GM19397 (cell line): ENCODE results near the gene ABHD2.
"Not testable (repeated sequence)": the region's sequence is repeated elsewhere in the genome, so short reads cannot be mapped to it uniquely, and the experiment has no call there.

Source experiments
- ATAC-seq: cut with Tn5 transposase; IDR thresholded peaks from one replicate; pipeline ENCODE4 v1.9.1; 2021; ENCODE audit warnings: mild to moderate bottlenecking, moderate library complexity; ENCODE audit not compliant: unreplicated experiment

Gene ABHD2

DNA sequence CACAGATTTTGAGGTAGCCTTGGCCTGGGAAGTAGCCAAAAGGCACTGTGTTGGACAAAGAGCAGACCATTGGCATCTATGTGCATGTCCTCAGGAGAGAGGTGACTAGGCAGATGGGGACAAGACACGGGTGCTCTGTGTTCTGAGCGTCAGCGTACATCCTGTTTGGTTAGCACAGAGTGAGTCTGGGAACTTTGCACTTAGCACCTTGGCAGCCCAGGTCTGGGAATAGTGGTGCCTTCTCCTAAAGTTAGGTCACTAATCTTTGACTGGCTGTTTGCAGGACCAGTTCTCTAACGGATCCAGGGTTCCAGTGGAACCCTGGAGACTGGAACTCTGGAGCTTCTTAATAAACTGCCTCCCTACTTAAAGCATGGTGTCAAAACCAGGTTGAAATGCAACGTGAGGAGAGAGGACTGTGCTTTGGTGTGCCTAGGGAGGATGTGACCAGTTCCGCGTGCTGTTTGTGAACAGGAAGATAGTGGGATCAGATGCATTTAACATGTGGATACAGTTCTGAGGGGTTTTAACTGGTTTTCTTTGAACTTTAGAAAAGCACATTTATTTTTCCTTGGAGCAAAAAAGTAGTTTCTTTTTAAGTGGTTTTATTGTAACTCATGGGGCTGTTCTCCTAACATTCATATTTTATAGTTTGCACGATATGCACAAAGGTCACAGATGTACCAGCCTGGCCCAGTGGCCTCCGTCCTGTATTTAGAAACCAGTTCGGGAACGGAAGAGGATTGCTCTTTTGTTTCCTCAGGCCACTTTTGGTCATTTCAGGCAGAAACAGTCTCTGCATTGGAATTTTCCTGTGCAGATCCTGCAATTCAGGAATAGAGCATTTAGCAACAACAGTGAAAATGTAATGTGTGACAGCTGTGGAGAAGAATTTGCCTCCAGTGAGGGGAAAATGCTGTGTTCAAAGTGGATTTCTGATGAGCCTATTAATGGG lies 48.8 kb downstream of the ABHD2 start:
- no peak for ATAC-seq

DNA sequence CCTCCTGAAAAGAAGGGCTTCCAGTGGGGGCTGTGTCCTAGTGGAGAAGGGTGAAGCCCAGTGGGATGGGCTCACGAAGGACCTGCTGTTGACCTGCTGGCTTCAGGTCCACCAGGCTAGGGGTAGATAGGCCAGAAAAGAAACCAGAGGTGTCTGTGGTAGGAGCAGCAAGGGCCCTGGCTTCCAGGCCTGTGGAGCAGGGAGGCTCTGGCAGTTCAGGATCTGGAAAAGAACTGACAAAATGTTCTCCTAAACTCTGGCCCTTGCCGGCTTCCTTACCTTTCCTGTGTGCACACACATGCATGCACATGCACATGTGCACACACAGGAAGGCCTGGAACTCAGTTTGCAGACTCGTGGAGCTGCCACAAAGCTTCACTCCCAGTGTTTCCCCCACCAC lies 49.7 kb downstream of the ABHD2 start:
- ATAC-seq: no peak

DNA sequence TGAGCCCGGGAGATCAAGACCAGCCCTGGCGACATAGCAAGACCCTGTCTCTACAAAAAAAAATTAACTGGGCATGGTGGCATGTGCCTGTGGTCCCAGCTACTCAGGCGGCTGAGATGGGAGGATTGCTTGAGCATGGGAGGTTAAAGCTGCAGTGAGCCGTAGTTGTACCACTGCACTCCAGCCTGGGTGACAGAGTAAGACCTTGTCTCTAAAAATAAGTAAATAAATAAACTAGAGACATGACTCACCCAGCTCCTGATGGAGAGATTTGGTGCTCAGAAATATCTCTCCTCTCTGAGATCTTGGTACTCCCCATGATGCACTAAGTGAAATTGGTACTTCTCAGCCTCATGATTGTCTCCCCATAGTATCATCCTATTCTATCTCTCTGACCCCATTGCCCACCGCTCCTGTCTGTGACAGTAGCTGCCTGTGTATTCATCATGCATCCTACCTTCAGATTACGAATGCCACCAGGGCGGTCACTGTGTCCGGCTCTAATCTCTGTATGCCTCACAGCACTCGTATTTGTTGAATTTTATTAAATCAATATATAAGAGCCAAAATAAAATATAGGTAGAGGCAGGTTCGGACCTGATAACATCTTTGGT lies 50.9 kb downstream of the ABHD2 start:
- ATAC-seq: no peak

DNA sequence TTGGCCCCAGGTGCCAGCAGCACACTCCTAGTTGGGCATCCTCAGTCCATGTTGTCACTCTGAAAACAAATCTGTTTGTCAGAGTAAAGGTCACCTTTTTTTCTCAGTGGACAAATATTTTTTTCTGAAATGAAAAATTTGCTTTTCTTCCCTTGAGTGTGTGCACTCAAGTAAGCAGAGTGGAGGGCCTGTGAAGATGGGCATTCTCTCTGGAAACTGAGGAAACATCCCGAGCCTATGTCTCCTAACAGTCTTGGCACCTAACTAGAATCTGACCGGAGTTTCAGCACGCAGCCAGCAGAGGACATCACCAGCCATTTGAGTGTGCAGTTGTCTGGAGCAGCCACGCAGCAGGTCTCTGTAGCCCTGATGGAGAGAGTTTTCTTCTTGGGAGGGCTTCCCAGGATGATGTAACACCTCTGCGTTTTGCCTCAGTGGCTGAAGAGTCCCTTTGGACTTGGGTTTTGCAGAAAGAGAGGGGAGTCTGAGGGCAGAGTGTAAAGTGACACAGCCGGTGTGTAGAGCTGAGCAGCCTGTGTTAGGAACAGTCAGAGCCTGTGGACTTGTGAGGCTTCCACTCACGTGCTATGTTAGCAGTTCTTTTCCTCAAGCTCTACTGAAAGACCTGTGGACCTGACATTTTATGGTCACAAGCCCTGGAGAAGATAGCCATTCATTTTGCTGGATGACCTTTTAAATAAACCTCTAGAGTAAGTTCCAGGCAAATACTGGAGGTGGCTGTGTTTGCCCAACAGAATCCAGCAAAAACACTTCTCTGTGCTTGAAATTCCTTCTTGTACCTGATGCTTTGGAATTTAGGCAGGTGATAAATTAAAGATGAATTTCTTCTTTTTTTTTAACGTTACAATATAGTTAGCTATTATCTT lies 51.6 kb downstream of the ABHD2 start:
- no peak for ATAC-seq

DNA sequence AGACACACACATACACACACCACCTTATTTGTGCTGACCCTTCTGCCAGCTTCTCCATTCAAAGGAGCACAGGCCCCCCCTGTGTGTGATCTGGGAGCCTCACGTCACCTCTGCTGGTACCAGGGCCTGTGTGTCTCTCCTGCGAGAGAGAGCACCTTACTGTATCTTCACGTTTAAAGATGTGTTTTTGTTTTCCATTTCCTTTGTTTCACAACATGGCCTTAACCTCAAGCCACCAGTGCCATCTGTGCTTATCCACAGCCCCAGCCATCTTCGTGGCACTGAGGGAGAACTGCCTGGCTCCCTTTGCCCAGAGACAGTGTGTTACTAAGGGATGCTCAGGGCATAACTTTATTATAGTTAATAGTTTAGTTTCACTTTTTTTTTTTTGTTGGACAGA lies 52.3 kb downstream of the ABHD2 start:
- no peak for ATAC-seq

DNA sequence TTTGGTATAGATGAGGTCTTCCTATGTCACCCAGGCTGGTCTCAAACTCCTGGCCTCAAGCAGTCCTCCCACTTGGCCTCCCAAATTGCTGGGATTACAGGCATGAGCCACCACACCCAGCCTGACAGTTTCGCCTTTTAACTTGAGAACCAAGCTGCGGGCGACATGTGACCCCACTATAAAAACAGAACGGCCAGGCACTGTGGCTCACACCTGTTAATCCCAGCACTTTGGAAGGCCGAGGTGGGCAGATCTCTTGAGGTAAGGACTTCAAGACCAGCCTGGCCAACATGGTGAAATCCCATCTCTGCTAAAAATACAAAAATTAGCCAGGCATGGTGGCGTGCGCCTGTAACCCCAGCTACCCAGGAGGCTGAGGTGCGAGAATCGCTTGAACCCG lies 52.9 kb downstream of the ABHD2 start:
- ATAC-seq: not testable (repeated sequence)

DNA sequence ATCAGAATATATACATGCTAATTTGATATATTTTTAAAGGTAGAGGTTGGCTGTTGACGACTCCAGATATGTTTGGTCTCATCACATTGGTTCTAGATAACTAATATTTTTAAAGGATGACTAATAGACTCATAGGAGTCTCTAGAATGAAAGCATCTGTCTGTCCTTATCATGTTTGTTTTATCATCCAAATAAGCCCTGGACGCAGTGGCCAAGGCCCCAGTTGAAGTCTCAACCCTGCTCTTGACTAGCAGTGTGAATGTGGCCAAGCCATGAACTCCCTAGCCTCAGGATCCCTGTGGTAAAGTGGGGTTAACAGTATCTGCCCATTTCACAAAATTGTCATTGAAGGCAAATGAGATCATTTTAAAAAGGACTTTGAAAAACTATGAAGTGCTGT lies 53.6 kb downstream of the ABHD2 start:
- no peak for ATAC-seq

DNA sequence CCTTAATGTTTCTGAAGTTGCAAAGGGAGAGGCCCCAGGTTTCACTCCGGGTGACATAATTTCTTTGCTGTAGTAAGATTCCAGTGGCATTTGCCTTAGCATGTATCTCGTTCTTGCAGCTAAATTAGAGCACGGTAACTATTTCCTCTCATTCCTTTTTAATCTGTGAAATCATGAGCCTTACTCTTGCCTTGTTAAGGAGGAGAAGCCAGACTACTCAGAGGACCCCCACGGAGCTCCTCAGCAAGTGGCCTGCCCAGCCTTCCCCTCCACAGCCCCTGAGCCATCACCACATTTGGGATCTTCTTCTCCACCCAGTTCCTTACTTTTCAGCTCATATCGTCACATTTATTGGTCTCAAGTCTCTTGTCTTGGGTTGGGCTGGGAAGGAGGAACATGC lies 54.2 kb downstream of the ABHD2 start:
- no peak for ATAC-seq

DNA sequence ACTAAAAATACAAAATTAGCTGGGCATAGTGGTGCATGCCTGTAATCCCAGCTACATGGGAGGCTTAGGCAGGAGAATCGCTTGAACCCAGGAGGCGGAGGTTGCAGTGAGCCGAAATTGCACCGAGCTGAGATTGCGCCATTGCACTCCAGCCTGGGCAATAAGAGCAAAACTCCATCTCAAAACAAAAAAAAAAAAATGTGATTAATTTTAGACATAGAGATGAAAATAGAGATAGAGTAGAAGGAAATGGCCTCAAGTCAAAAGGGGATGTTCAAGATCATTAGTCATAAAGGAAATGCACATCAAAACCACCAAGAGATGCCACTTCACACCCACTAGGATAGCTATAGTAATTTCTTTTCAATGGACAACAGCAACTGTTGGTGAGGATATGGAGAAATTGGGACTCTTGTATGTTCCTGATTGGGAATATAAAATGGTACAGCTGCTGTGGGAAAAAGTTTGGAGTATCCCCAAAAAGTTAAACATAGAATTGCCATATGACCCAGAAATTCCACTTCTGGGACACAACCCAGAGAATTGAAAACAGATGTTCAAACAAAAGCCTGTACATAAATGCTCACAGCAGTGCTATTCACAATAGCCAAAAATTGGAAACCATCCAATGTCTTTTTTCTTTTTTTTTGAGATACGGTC lies 55.4 kb downstream of the ABHD2 start:
- no peak for ATAC-seq

DNA sequence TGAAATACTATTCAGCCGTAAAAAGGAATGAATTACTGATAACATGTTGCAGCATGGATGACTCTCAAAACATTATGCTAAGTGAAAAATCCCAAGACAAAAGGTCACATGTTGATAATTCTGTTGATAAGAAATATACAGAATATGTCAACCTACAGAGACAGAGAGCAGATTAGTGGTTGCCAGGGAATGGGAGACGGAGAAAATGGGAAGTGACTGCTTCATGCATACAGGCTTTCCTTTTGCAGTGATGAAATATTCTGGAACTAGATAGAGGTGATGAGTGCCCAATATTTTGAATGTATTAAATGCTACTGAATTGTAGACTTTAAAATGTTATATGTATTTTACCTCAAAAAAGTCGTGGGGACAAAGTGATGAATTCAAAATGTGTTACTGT lies 56.2 kb downstream of the ABHD2 start:
- ATAC-seq: no peak

DNA sequence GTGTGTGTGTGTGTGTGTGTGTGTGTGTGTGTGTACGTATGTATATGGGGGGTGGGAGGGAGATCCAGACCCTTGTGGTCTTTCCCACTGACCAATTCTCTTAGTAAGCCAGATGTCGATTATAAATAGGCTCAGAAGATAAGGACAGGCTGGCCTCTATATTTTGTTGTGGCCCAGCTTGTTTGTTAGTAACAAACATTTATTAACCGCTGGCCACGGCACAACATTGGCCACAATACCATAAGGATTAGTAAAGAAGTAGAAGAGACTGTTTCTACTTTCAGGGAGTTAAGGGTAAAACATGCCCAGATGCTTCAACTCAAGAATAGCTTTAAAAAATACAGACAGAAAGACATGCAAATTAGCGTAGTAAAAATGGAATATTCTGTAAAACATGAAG lies 58.1 kb downstream of the ABHD2 start:
- ATAC-seq: no peak

DNA sequence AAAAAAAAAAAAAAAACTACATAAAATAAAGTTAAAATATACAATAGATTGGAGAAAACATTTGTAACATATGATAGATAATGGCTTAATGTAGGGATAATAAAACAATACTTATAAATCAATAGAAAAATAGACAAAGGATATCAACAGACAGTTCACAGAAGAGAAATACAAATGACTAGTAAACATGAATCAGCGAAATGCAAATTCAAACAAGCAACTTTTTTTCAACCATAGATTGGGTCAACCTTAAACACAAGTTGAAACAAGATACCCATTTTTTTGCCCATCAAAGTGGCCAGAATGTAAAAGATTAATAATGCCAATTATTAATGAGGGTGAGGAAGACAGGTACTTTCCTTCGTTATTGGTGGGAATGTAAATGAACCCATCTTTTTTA lies 59.9 kb downstream of the ABHD2 start:
- ATAC-seq: no peak

DNA sequence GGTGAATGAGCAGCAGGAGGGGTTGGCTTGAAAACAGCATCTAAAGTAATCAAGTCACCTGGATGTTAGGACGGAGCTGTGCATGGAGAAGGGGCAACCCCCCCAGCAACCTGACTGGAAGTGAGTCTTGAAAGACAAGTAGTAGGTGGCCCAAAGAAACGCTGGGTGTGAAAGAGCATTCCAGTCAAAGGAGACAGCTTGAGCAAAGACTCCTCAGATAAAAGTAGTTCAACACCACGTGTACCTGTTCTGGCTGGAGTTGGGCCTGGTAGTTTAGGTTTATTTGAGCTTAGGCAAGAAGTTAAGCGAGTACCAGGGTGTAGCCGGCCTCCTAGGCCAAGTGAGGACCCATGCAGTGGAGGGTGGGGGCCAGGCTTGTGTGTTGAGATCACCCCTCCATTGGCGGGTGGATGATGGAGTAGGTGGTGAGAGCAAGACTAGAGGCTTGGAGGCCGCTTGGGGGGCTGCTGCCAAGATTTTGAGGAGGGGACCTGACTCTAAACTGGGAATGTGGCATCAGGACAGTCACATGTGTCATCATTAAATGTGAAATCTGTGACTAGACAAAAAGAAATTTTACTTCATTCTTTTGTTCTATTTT lies 61.3 kb downstream of the ABHD2 start:
- no peak for ATAC-seq

DNA sequence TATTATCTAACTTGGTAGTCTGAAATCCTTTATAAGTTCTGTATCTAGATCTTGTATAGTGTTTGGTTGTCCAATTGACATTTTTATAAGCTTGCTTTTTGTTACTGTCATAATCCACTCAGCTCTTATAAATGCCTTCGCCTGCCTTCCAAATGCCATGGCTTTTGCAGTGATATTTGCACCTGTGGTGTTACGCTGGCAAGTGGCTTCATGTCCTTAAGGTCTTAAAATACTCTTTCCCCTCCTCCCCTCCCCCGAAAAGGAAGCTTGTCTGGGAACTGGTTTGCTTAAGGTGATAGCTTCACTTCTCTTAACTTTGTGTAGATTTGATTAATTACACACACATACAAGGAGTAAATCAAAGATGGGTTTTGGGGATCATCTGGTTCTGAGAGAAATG lies 62.0 kb downstream of the ABHD2 start:
- ATAC-seq: no peak

DNA sequence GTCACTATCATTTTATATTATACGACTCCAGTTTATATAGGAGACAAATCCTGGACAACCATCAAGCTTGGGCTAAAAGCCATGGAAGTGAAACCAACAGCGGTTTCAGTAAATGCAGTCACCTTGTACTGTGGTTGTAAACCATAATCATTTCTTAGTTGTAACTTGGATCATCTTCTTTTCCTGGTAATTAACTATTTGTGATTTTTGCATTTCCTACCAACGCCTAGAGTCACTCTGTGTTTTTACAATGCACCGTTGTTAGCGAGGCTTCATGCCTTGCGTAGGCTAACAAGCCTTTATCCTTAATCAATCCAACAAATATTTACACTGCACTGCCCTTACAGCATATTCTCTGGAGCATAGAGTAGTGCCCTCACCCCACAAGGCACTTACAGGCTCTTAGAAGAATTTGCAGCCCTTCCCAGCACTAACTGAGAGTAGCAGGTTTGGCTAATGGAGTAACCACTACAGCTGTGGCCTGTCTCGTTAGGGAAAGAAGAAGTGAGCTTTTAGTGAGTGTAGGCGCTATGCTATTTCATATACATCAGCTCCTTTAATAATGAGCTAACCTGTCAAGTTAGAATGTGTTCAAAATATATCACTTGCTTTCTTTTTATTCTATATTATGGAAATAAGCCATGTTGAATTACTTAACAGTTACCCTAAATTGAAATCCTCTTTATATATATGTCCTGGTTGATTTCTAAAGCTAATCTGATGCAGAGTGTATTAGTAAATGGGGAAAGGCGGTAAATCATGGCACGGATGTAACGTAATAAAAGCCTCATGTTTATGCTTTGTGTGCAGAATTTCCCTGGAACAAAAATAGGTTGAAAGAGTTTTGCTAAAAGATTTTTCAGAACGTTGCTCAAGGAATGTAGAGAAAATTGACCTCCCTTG lies 62.8 kb downstream of the ABHD2 start:
- ATAC-seq: no peak

DNA sequence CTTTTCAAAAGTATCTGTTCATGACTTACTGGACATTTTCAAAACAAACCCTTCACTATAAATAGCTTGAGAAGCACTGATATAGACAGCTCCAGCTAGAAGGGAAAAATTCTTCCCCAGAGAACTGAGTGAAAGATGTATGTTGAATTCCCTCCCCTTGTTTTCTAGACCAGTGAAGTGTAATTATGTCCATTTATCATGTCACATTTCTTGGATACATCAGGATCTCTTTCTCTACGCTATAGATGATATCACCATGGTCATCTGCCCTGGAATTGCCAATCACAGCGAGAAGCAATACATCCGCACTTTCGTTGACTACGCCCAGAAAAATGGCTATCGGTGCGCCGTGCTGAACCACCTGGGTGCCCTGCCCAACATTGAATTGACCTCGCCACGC lies 66.9 kb downstream of the ABHD2 start:
- no peak for ATAC-seq

DNA sequence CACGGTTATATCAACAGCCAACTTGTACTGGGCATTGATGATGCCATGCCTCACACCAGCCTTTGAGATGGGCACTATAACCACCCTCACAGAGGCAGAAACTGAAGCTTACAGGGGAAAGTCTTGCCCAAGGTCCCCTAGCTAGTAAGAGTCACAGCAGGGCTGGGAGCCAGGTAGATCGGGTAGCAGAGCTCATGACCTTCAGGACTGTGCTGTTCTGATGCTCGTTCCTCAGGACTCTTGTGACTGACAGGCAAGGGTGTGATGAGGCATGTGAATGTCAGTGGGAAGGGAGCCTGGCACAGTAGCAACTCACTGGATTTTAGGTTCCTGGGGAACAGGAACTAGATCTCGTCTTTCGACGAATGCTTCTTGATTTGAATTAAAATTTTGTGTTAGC lies 67.4 kb downstream of the ABHD2 start:
- no peak for ATAC-seq

DNA sequence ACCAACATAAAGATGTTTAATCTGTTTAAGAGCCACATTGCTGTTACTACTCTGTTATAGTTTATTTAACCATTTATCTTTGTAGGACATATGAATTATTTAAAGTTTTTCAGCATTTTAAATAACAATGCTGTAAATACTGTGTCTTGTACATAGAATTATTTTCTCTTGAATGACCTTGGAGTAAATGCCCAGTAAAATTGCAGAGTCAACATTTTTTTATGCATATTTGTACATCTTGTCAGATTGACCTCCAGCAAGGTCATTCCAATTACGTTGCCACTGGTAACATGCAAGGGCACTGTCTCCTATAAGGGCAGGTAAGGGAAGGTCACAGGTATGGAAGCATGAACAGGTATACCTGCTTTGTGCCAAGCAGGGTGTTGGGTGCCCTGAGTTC lies 68.8 kb downstream of the ABHD2 start:
- ATAC-seq: no peak

DNA sequence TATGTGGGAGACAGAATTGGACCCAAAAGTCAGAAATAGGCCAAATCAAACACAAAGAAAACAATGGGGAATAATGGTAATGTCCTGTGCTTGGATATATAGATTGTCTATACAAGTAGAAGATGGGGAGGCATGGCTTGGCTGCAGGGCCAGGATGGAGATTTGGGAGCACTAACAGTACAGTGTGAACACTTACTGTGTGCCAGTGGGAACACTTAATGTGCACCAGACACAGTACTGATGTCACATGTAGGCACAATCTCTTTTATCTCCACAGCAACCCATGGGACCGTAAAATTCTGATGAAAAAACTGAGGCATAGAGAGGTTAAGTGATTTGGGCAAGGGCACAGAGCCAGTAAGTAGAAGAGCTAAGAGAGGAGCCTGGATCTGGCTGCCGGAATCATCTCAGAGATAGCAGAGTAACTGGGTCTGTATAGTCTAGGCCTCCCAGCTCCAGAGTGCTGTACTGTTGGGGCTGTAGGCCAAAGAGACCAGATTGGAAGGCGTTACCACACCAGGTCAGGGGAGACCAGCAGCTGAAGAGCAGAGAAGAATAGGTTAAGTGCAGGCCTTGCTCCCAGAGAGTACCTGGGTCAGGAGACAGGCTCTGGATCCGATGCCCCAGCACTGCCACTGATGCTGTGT lies 69.8 kb downstream of the ABHD2 start:
- ATAC-seq: no peak
